DOHH2 (cell line): ENCODE results near the gene CD302.
"Not testable (repeated sequence)": the region's sequence is repeated elsewhere in the genome, so short reads cannot be mapped to it uniquely, and the experiment has no call there.

Experiments used
- EZH2phosphoT487 ChIP-seq: fragments of 200-600 bp; sonication (generic); IDR thresholded peaks from 2 replicates; pipeline ENCODE4 v1.6.1; 2017; ENCODE audit warnings: borderline replicate concordance, mild to moderate bottlenecking, antibody characterized with exemption, low read length, moderate library complexity, mixed read lengths
- TF ChIP-seq, protein P1 (sequence below): fragments of 200-600 bp; sonication (generic); IDR thresholded peaks from one replicate; pipeline ENCODE4 v1.5.1; 2014; ENCODE audit warnings: antibody characterized with exemption, mild to moderate bottlenecking, low read depth, low read length; ENCODE audit not compliant: poor library complexity, severe bottlenecking

DNA sequence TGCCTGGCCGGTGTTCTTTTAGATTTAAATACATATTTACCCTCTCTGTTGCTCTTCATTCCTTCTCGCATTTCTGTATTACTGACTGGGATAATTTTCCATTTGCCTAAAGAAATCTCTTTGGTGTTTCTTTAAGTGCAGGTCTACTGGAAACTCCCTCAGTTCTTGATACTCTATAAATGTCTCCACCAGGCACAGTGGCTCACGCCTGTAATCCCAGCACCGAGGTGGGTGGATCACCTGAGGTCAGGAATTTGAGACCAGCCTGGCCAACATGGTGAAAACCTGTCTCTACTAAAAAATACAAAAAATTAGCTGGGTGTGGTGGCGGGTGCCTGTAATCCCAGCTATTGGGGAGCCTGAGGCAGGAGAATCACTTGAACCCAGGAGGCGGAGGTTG lies 10.4 kb downstream of the CD302 start:
- TF ChIP-seq, protein P1, sequence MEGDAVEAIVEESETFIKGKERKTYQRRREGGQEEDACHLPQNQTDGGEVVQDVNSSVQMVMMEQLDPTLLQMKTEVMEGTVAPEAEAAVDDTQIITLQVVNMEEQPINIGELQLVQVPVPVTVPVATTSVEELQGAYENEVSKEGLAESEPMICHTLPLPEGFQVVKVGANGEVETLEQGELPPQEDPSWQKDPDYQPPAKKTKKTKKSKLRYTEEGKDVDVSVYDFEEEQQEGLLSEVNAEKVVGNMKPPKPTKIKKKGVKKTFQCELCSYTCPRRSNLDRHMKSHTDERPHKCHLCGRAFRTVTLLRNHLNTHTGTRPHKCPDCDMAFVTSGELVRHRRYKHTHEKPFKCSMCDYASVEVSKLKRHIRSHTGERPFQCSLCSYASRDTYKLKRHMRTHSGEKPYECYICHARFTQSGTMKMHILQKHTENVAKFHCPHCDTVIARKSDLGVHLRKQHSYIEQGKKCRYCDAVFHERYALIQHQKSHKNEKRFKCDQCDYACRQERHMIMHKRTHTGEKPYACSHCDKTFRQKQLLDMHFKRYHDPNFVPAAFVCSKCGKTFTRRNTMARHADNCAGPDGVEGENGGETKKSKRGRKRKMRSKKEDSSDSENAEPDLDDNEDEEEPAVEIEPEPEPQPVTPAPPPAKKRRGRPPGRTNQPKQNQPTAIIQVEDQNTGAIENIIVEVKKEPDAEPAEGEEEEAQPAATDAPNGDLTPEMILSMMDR = not testable (repeated sequence)
- not testable (repeated sequence) for TF ChIP-seq EZH2phosphoT487
